ENCODE measurements around the gene OR12D1.

The OR12D1 gene

GRCh38 chr6:29424168-29424567, 9.4 kb downstream of the OR12D1 start:
- Histone ChIP-seq H3K9me3 (ENCODE audit: insufficient read depth, low read length) (no peaks in the 10 kb centered on the region), H3K4me2 (ENCODE audit: low read depth, low read length, poor library complexity, severe bottlenecking) (no peak overlapping the region), H3K27ac (ENCODE audit: low read depth, low read length) (no peak overlapping the region), H3F3A (ENCODE audit: insufficient read depth) (no peaks in the 10 kb centered on the region), H3K4me3 (ENCODE audit: insufficient read depth, low read length, poor library complexity, severe bottlenecking) (no peak overlapping the region), H3K79me2 (ENCODE audit: insufficient read depth, low read length) (no peaks in the 10 kb centered on the region), H3K27me3 (ENCODE audit: low read length) (0 out of 2 replicates have a peak, but pooled peaks cover 3% of the 10 kb centered on the region), H3K9ac (ENCODE audit: low read length) (no peak overlapping the region), H3K36me3 (ENCODE audit: low read length) (no peaks in the 10 kb centered on the region), H3K9me2 (replicated peaks; ENCODE audit: insufficient read depth, low read length) (no peaks in the 10 kb centered on the region), H4K20me1 (ENCODE audit: low read depth, low read length) (no peaks in the 10 kb centered on the region; the same call in 1 of the 2 replicates), H2AFZ (ENCODE audit: low read depth, low read length, severe bottlenecking) (no peak overlapping the region)
- TF ChIP-seq EZH2phosphoT487 (conservative IDR thresholded peaks at IDR 0.05; ENCODE audit: low read length) (no peak), CTCF (IDR thresholded peaks at IDR 0.05; ENCODE audit: insufficient read depth, low read length, poor library complexity, severe bottlenecking) (no peak)

GRCh38 chr6:29424575-29424974, 9.8 kb downstream of the OR12D1 start:
- Histone ChIP-seq H3K79me2 (ENCODE audit: insufficient read depth, low read length) (no peaks in the 10 kb centered on the region), H3K9me3 (ENCODE audit: insufficient read depth, low read length) (no peaks in the 10 kb centered on the region), H3K36me3 (ENCODE audit: low read length) (no peaks in the 10 kb centered on the region), H3K27me3 (ENCODE audit: low read length) (0 out of 2 replicates have a peak, but pooled peaks cover 3% of the 10 kb centered on the region), H3K27ac (ENCODE audit: low read depth, low read length) (no peak overlapping the region), H3K4me2 (ENCODE audit: low read depth, low read length, poor library complexity, severe bottlenecking) (no peak overlapping the region), H3K4me3 (ENCODE audit: insufficient read depth, low read length, poor library complexity, severe bottlenecking) (no peak overlapping the region), H3K9me2 (replicated peaks; ENCODE audit: insufficient read depth, low read length) (no peaks in the 10 kb centered on the region), H4K20me1 (ENCODE audit: low read depth, low read length) (no peaks in the 10 kb centered on the region; the same call in 1 of the 2 replicates), H3F3A (ENCODE audit: insufficient read depth) (no peaks in the 10 kb centered on the region), H2AFZ (ENCODE audit: low read depth, low read length, severe bottlenecking) (no peak overlapping the region), H3K9ac (ENCODE audit: low read length) (no peak overlapping the region)
- no peak for TF ChIP-seq CTCF (IDR thresholded peaks at IDR 0.05; ENCODE audit: insufficient read depth, low read length, poor library complexity, severe bottlenecking)
- TF ChIP-seq EZH2phosphoT487 (conservative IDR thresholded peaks at IDR 0.05; ENCODE audit: low read length), result no peak

GRCh38 chr6:29425075-29425474, 10.3 kb downstream of the OR12D1 start:
- Histone ChIP-seq H3F3A (ENCODE audit: insufficient read depth) (no peaks in the 10 kb centered on the region), H3K4me2 (ENCODE audit: low read depth, low read length, poor library complexity, severe bottlenecking) (no peak overlapping the region), H3K27me3 (ENCODE audit: low read length) (0 out of 2 replicates have a peak, but pooled peaks cover 3% of the 10 kb centered on the region), H3K79me2 (ENCODE audit: insufficient read depth, low read length) (no peaks in the 10 kb centered on the region), H3K27ac (ENCODE audit: low read depth, low read length) (no peak overlapping the region), H3K36me3 (ENCODE audit: low read length) (no peaks in the 10 kb centered on the region), H3K9me3 (ENCODE audit: insufficient read depth, low read length) (no peaks in the 10 kb centered on the region), H3K9me2 (replicated peaks; ENCODE audit: insufficient read depth, low read length) (no peaks in the 10 kb centered on the region), H3K4me3 (ENCODE audit: insufficient read depth, low read length, poor library complexity, severe bottlenecking) (no peak overlapping the region), H4K20me1 (ENCODE audit: low read depth, low read length) (no peaks in the 10 kb centered on the region; the same call in 1 of the 2 replicates), H3K9ac (ENCODE audit: low read length) (no peak overlapping the region), H2AFZ (ENCODE audit: low read depth, low read length, severe bottlenecking) (no peak overlapping the region)
- TF ChIP-seq CTCF (IDR thresholded peaks at IDR 0.05; ENCODE audit: insufficient read depth, low read length, poor library complexity, severe bottlenecking) (no peak), EZH2phosphoT487 (conservative IDR thresholded peaks at IDR 0.05; ENCODE audit: low read length) (no peak)

Data from SU-DHL-6 (cell line).